Loucy (cell line): ENCODE data around the gene NDUFS5.

Experiments
- CTCF ChIP-seq: fragments of 200-600 bp; sonication (generic); conservative IDR thresholded peaks from 2 replicates; pipeline ENCODE4 v1.5.1; 2014; ENCODE audit warnings: mild to moderate bottlenecking, antibody characterized with exemption, low read length
- EZH2phosphoT487 ChIP-seq: fragments of 200-600 bp; IDR thresholded peaks from 2 replicates; pipeline ENCODE4 v1.6.1; 2018; ENCODE audit warnings: antibody characterized with exemption, mild to moderate bottlenecking, moderate library complexity, borderline replicate concordance

GRCh38 chr1:39065542-39065941 lies 39.4 kb downstream of the NDUFS5 start:
- no peak for TF ChIP-seq CTCF
- no peak for TF ChIP-seq EZH2phosphoT487
